HEK293T (cell line): Measurements from ENCODE around the gene PREP.

Experiments
- FOXA1 ChIP-seq: fragments of 450-650 bp; IDR thresholded peaks from 2 replicates; pipeline ENCODE4 v1.6.1; 2016; ENCODE audit warnings: mild to moderate bottlenecking
- FOXM1 ChIP-seq: fragments of 450-650 bp; IDR thresholded peaks from 2 replicates; pipeline ENCODE4 v1.6.1; 2017; ENCODE audit warnings: mild to moderate bottlenecking, borderline replicate concordance
- L3MBTL2 ChIP-seq: fragments of 450-650 bp; conservative IDR thresholded peaks from 2 replicates; pipeline ENCODE4 v1.6.1; 2016; ENCODE audit warnings: mild to moderate bottlenecking
- SUZ12 ChIP-seq: fragments of 450-650 bp; IDR thresholded peaks from 2 replicates; pipeline ENCODE4 v1.6.1; 2016; ENCODE audit warnings: mild to moderate bottlenecking

DNA sequence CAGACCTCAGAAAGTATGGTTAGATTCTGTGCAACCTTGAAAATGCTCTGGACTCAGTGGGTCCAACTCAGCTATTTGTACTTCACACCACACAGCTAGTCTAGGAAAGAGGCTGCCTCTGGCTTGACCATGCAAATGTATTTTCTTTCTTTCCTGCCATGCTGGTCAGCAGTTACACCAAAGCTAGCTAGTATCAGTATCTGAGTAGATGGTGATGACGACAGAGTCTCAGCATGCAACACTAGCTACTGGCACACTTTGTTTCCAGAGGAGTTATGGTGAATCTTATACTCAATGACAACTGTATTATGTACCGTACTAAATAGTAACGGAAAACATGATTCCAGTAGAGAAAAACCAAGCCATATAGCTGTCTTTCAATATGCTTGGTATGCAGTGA lies 126.5 kb downstream of the PREP start:
- TF ChIP-seq FOXM1 (no peak), SUZ12 (no peak), L3MBTL2 (no peak), FOXA1 (no peak)
